Natural killer cell (primary cell): Measurements from ENCODE around the gene ST8SIA2. TPM values are rescaled to one million over a fixed set of nuclear protein-coding genes. Genes with fewer than 3 reads are reported as not detected.
"Not testable (repeated sequence)": the region's sequence is repeated elsewhere in the genome, so short reads cannot be mapped to it uniquely, and the experiment has no call there.

Source experiments
- ATAC-seq, 3 donors: fragments of 150-1000 bp in 2 of 3; fragments of 200-7000 bp in 1 of 3; cut with Tn5 transposase; 1 replicate in 1 of 3; 2 replicates in 2 of 3; pipeline ENCODE4 v1.10.0; 2021; ENCODE audit warnings: mild to moderate bottlenecking in 2 of 3, moderate library complexity in 2 of 3
- DNase-seq, 2 donors: peaks; one replicate each; pipeline versions ENCODE4 v3.0.0 to v3.0.0-alpha.2; 2013 to 2021; ENCODE audit warnings: mixed read lengths in 1 of 2
- H3K27ac ChIP-seq: one replicate; pipeline ENCODE4 v1.5.1; 2013; ENCODE audit warnings: mild to moderate bottlenecking, low read length
- H3K27me3 ChIP-seq: one replicate; pipeline ENCODE4 v1.6.1; 2013; ENCODE audit warnings: low read length; ENCODE audit not compliant: control insufficient read depth, insufficient read depth
- H3K36me3 ChIP-seq: one replicate; pipeline ENCODE4 v1.6.1; 2013; ENCODE audit warnings: low read length; ENCODE audit not compliant: control insufficient read depth, insufficient read depth
- H3K4me1 ChIP-seq: one replicate; pipeline ENCODE4 v1.6.1; 2013; ENCODE audit warnings: low read length; ENCODE audit not compliant: control insufficient read depth, insufficient read depth
- H3K4me3 ChIP-seq: one replicate; pipeline ENCODE4 v1.5.1; 2013; ENCODE audit warnings: low read length
- H3K9me3 ChIP-seq: one replicate; pipeline ENCODE4 v1.6.1; 2013; ENCODE audit warnings: low read length; ENCODE audit not compliant: control insufficient read depth, insufficient read depth
- H3K27ac Mint-ChIP-seq, 2 donors: one replicate each; pipeline ENCODE4 v1.8.0; 2022; ENCODE audit warnings: mild to moderate bottlenecking in 2 of 2, mixed read lengths in 2 of 2, moderate library complexity in 1 of 2
- H3K27me3 Mint-ChIP-seq, 2 donors: one replicate each; pipeline ENCODE4 v1.8.0; 2022; ENCODE audit warnings: low read depth in 2 of 2, mixed read lengths in 2 of 2
- H3K36me3 Mint-ChIP-seq: one replicate; pipeline ENCODE4 v1.8.0; 2022; ENCODE audit warnings: mixed read lengths
- H3K4me1 Mint-ChIP-seq, 2 donors: one replicate each; pipeline ENCODE4 v1.8.0; 2022; ENCODE audit warnings: mixed read lengths in 2 of 2
- H3K4me3 Mint-ChIP-seq: one replicate; pipeline ENCODE4 v1.8.0; 2022; ENCODE audit warnings: mild to moderate bottlenecking, moderate library complexity, mixed read lengths
- H3K9me3 Mint-ChIP-seq, 2 donors: one replicate each; pipeline ENCODE4 v1.8.0; 2022; ENCODE audit warnings: mixed read lengths in 2 of 2
- CTCF ChIP-seq: fragments of 200-600 bp; IDR thresholded peaks from one replicate; pipeline ENCODE4 v1.8.0; 2022; ENCODE audit warnings: antibody characterized with exemption
- WGBS: methylation state at CpG from one replicate; pipeline ENCODE4 v1.1.7; 2013; ENCODE audit warnings: missing lambda C conversion rate; ENCODE audit not compliant: insufficient coverage; 5-methylcytosine and 5-hydroxymethylcytosine counted together
- intact Hi-C: fragments of 100-400 bp; cut with micrococcal nuclease; formaldehyde crosslinking; loops from one replicate; pipeline ENCODE4 v1.14.2; 2022
- total RNA-seq, 4 donors: library from RNA; stranded (reverse); fragments of 120-200 nt in 1 of 4; gene quantifications; one replicate each; pipeline versions ENCODE4 v1.2.3 to v1.2.4, GENCODE V29; 2013 to 2022

Gene ST8SIA2
- total RNA-seq, 3 donors from 2014 or later (not counting 1 experiment from before 2014, with no cell fraction given) = not detected

GRCh38 chr15:92468991-92469390 lies 75.3 kb downstream of the ST8SIA2 start:
- Mint-ChIP-seq H3K4me1 (no peaks in the 10 kb centered on the region), H3K27ac (no peak overlapping the region), H3K36me3 (no peaks in the 10 kb centered on the region), H3K27me3 (peaks cover 7 to 10% of the 10 kb centered on the region in 2 donors), H3K4me3 (no peak overlapping the region), H3K9me3 (no peaks in the 10 kb centered on the region)
- no peak overlapping the region for H3K4me3 ChIP-seq
- no peaks in the 10 kb centered on the region for H3K27me3 ChIP-seq
- no peak overlapping the region for H3K27ac ChIP-seq
- intact Hi-C loops = no loop called here
- TF ChIP-seq CTCF = no peak
- no peaks in the 10 kb centered on the region for H3K9me3 ChIP-seq
- H3K36me3 ChIP-seq = no peaks in the 10 kb centered on the region
- ATAC-seq = no peak
- no peaks in the 10 kb centered on the region for H3K4me1 ChIP-seq
- 58% methylated on average over 1 of the region's 3 CpGs for WGBS
- no peak for DNase-seq

- H3K9me3 Mint-ChIP-seq = no peaks in the 10 kb centered on the region
- no peaks in the 10 kb centered on the region for H3K9me3 ChIP-seq
- H3K4me1 Mint-ChIP-seq = no peaks in the 10 kb centered on the region
Observed at GRCh38 chr15:92471288-92471687, 77.6 kb downstream of the ST8SIA2 start.

GRCh38 chr15:92473756-92474155 lies 80.1 kb downstream of the ST8SIA2 start:
- no peak overlapping the region for H3K27ac ChIP-seq
- Mint-ChIP-seq H3K9me3 (no peaks in the 10 kb centered on the region), H3K36me3 (no peaks in the 10 kb centered on the region), H3K27me3 (peaks cover 0 to 32% of the 10 kb centered on the region in 2 donors), H3K4me3 (no peak overlapping the region), H3K27ac (no peak overlapping the region), H3K4me1 (no peaks in the 10 kb centered on the region)
- H3K4me1 ChIP-seq = no peaks in the 10 kb centered on the region
- H3K27me3 ChIP-seq = no peaks in the 10 kb centered on the region
- WGBS = 92% methylated on average over 12 of the region's 12 CpGs
- H3K36me3 ChIP-seq = no peaks in the 10 kb centered on the region
- ATAC-seq (no peak), DNase-seq (no peak)
- H3K4me3 ChIP-seq = no peak overlapping the region
- intact Hi-C loops = no loop called here
- no peak for TF ChIP-seq CTCF
- no peaks in the 10 kb centered on the region for H3K9me3 ChIP-seq

More at GRCh38 chr15:92471288-92471687, 77.6 kb downstream of the ST8SIA2 start:
- no peaks in the 10 kb centered on the region for H3K36me3 ChIP-seq
- Mint-ChIP-seq H3K27ac (no peak overlapping the region), H3K36me3 (no peaks in the 10 kb centered on the region), H3K27me3 (peaks cover 10 to 19% of the 10 kb centered on the region in 2 donors), H3K4me3 (no peak overlapping the region)
- intact Hi-C loops = no loop called here
- H3K27me3 ChIP-seq = no peaks in the 10 kb centered on the region
- no peak for TF ChIP-seq CTCF
- no peaks in the 10 kb centered on the region for H3K4me1 ChIP-seq
- no peak overlapping the region for H3K4me3 ChIP-seq
- DNase-seq = no peak
- H3K27ac ChIP-seq = no peak overlapping the region
- no peak for ATAC-seq

GRCh38 chr15:92479730-92480129 lies 86.0 kb downstream of the ST8SIA2 start:
- 67% methylated on average over 2 of the region's 2 CpGs for WGBS
- H3K9me3 ChIP-seq, H3K4me3 ChIP-seq, ATAC-seq, H3K36me3 Mint-ChIP-seq, H3K9me3 Mint-ChIP-seq, H3K4me1 ChIP-seq, H3K27me3 ChIP-seq, DNase-seq, H3K4me3 Mint-ChIP-seq, H3K4me1 Mint-ChIP-seq, intact Hi-C loops, H3K27ac Mint-ChIP-seq, H3K27ac ChIP-seq, H3K36me3 ChIP-seq: not testable (repeated sequence)
- H3K27me3 Mint-ChIP-seq = peaks cover 12 to 42% of the 10 kb centered on the region in 2 donors
